ENCODE measurements around the gene JAG1.

DNA sequence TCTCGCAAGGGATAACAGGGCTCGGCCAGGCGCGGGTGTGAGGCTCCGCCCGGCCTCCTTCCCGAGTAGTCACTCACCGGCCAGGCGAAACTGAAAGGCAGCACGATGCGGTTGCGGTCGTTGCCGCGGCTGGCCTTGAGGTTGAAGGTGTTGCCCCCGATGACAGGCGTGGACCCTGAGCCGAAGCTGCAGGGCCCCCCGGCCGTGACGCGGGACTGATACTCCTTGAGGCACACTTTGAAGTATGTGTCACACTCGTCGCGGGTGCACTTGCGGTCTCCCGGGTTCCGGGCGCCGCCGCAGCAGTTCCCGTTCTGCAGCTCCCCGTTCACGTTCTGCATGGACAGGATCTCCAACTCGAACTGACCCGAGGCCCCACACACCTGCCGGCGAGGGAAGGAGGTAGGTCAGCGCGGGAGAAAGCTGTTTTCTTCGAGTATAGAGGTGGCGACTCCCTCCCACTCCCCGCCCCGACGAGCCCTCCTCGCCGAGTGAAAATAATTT is 1.1 kb downstream of the JAG1 start:
- TF ChIP-seq, protein P1, sequence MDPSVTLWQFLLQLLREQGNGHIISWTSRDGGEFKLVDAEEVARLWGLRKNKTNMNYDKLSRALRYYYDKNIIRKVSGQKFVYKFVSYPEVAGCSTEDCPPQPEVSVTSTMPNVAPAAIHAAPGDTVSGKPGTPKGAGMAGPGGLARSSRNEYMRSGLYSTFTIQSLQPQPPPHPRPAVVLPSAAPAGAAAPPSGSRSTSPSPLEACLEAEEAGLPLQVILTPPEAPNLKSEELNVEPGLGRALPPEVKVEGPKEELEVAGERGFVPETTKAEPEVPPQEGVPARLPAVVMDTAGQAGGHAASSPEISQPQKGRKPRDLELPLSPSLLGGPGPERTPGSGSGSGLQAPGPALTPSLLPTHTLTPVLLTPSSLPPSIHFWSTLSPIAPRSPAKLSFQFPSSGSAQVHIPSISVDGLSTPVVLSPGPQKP (IDR thresholded peaks at IDR 0.05; ENCODE audit: low read depth, low read length) = no peak
- TF ChIP-seq, protein P2, sequence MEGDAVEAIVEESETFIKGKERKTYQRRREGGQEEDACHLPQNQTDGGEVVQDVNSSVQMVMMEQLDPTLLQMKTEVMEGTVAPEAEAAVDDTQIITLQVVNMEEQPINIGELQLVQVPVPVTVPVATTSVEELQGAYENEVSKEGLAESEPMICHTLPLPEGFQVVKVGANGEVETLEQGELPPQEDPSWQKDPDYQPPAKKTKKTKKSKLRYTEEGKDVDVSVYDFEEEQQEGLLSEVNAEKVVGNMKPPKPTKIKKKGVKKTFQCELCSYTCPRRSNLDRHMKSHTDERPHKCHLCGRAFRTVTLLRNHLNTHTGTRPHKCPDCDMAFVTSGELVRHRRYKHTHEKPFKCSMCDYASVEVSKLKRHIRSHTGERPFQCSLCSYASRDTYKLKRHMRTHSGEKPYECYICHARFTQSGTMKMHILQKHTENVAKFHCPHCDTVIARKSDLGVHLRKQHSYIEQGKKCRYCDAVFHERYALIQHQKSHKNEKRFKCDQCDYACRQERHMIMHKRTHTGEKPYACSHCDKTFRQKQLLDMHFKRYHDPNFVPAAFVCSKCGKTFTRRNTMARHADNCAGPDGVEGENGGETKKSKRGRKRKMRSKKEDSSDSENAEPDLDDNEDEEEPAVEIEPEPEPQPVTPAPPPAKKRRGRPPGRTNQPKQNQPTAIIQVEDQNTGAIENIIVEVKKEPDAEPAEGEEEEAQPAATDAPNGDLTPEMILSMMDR (IDR thresholded peaks at IDR 0.05) = no peak
- TF ChIP-seq, protein P3, sequence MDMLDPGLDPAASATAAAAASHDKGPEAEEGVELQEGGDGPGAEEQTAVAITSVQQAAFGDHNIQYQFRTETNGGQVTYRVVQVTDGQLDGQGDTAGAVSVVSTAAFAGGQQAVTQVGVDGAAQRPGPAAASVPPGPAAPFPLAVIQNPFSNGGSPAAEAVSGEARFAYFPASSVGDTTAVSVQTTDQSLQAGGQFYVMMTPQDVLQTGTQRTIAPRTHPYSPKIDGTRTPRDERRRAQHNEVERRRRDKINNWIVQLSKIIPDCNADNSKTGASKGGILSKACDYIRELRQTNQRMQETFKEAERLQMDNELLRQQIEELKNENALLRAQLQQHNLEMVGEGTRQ (IDR thresholded peaks at IDR 0.05) = no peak
- no peak for TF ChIP-seq ESRRA (IDR thresholded peaks at IDR 0.05; ENCODE audit: borderline replicate concordance, low read length)
- TF ChIP-seq POLR2A (IDR thresholded peaks at IDR 0.05; ENCODE audit: low read length) = no peak
- TF ChIP-seq, protein P4, sequence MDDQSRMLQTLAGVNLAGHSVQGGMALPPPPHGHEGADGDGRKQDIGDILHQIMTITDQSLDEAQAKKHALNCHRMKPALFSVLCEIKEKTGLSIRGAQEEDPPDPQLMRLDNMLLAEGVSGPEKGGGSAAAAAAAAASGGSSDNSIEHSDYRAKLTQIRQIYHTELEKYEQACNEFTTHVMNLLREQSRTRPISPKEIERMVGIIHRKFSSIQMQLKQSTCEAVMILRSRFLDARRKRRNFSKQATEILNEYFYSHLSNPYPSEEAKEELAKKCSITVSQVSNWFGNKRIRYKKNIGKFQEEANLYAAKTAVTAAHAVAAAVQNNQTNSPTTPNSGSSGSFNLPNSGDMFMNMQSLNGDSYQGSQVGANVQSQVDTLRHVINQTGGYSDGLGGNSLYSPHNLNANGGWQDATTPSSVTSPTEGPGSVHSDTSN (IDR thresholded peaks at IDR 0.05) = no peak
- TF ChIP-seq RAD21 (conservative IDR thresholded peaks at IDR 0.05 in 1 of 2, IDR thresholded peaks at IDR 0.05 in 1 of 2) = no peak
- no peak for TF ChIP-seq RNF2 (IDR thresholded peaks at IDR 0.05; ENCODE audit: borderline replicate concordance, low read depth)
- no peak for TF ChIP-seq EP300 (IDR thresholded peaks at IDR 0.05)
